GM21526 (cell line): ENCODE results near the gene SLC40A1.

Experiments used
- ATAC-seq: cut with Tn5 transposase; IDR thresholded peaks from one replicate; pipeline ENCODE4 v1.9.1; 2021; ENCODE audit warnings: moderate library complexity; ENCODE audit not compliant: unreplicated experiment, low FRiP score

Gene SLC40A1

DNA sequence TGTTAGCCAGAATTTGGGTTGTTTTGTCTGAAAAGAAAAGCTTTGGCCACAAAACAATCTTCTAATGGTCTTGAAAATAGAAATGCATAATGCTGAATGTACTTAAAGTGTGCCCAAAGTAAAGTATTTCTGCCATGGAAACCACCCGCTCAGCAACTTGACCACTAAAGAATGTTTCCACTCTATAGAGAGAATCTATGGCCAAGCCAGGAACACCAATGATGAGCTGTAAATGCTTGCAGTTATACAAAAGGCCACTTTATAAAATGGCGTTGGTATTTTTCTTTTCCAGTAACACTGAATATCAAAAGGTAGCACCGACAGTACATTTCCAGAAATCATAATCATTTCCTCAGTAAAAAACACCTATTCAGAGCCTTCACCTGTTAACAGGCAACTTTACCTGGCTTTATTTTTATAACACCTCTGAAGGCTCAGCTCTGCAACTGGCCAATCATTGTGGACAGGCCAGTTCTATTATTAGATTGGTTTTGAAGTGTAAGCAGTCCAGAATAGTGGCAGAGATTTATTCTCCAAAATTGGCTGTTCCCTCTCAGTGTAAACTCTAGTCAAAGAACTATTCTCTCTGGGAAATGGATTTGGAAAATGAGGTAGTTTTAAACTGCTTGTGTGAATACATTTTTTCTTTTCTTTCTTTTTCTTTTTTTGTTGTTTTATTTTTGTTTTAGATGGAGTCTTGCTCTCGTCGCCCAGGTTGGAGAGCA is 36.1 kb downstream of the SLC40A1 start:
- ATAC-seq, result no peak

DNA sequence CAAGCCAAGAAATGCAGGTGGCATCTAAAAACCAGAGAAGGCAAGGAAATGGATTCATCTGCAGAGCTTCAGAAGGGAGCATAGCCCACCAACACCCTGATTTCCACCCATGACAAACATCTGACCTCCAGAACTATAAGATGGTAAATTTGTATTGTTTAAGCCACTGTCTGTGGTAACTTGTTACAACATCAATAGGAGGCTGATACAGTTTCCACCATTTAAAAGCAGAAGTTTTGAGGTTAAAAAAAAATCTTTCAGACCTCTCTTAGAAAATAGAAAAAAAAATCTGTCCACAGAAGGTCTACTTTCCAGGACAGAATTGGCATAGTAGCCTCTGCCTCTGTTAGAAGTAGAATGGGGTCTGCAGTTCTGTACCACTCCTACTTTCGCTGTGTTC is 37.2 kb downstream of the SLC40A1 start:
- no peak for ATAC-seq

DNA sequence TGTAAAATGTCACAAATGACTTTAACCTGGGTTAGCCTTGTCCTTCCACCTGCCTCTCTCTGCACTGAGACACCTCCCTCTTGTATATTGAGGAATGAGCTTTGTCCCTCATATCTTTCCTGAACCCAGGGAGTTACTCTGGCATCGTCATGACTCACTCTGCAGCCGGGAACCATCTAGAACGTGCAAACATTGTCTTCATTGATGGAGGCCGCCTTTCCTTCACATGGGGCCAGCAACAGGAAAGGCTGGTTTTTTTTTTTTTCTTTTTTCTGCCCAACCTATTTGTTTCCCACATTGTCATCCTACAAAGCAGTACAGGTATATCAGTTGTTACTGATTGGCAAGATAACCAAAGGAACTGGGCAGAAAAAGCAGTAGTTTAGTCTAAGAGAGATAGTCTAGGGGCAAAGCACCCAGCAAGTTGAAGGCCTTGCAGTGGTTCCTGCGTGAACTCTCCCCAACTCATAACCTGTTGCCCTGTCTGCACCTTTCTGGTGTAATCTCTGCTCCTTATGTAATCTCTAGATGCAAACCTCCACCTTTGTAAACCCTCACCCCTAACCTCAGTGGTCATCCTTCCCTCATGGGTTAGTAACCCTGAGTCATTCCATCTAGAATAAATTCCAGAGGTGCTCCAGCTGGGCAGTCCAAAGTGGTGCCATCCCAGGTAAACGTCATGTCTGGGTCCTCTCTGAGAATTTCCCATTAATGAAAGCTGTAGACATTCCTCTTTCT is 38.3 kb downstream of the SLC40A1 start:
- no peak for ATAC-seq

DNA sequence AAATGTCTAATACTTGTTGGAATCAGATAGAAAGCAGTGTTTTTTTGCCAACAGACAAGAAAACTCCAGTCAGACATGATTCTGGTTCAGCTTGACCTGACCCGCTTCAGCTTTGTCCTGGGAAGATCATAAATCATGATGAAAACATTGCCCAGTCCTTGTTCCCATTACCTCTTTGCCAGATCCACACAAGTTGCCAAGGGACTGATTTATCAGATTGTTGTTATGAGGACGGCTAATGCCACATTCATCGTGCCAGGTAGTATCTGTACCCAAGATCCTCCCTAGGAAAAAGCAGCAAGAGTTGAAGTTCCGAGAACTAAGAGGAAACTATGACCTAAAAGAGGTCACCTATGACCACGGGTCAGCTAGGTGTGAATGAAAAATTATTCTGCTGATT is 39.0 kb downstream of the SLC40A1 start:
- ATAC-seq, result no peak

DNA sequence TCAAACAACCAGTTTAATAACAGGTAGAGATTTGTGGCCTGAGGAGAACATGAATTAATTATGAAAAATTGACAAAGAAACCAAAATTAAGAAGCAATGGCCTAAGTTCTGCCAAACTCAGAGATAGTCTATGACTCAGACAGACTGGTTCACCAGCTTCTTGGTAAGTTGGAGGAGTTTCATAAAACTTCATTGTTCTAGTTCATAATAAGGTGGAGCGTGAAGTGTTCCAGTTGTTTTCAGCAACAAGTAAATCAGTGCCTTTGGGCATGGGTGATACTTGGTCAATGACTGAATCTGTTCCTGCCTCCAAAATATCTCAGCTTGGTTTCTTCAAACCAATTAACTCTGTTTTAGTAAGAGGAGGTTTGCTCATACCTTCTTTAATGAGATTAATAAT is 40.0 kb downstream of the SLC40A1 start:
- ATAC-seq, result no peak

DNA sequence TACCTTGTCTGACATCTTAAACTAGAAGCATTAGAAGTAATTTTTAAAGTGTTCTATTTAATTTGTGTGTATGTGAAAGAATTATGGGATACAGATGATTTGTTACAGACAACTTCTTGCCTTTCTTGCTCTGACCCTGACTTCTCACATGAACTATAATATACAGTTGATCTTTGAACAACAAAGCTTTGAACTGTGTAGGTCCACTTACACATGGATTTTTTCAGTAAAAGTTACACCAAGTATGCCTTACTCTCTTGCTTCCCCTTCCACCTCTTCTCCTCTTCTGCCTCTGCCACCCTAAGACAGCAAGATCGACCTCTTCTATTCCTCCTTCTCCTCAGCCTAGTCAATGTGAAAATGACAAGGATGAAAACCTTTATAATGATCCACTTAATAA is 42.2 kb downstream of the SLC40A1 start:
- no peak for ATAC-seq

DNA sequence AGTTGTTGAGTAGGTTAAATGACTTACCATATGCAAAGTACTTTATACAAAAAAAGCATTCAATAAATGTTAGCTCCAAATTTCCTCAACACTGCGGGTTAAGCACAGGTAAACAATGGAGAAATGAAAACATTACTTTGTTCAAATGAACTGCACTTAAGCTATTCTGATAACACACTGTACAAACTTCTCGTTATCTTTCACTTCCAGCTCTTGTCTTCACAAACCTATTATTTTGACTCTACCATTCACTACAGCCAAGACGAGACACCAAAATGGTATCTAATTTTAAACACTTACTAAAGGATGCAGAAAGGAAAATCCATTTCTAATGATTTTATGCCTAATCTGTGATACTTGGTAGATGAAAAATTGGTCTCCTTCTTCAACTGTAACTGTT is 43.8 kb downstream of the SLC40A1 start:
- no peak for ATAC-seq

DNA sequence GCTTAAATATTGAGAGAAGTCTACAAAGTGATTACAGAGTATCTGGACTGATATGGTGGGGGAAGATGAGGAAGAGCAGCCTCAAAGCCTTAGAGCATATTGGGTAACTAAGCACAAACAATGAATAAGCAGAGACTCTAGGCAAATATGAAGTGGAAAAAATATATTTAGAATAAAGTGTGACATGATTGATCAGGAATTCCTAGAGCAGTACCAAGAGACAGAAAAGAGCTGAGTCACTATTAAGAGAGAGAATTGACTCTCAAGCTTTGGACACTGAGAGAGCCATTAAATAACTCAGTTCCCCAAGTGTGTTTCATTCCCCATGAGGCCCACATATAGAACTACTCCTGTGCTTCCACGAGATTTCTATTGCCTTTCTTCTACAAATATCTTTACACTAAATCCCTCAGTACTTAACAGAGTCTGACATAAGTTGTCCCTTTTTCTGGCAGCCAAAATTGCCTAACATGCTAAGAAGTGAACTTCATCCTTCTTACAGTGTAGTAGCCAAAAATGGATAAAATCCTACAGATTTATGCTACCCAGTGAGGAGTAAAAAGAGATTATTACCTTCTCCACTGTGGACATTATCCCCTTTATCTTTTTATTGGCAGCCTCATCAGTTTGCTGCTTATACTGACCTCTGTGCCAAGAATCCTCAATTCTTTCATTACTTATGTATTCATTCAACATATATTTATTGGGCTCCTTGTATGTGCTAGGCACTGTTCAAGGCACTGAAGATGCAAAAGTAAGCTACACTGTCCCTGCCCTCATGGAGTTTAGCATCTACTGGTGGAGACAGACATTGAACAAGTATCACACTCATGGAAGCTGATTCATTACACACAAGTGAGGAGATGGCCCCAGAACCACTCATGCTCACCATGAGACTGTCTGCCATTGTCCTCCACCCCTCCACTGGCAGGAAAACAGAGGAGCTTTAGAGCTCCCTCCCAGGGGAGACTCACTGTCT is 45.4 kb downstream of the SLC40A1 start:
- ATAC-seq, result no peak

DNA sequence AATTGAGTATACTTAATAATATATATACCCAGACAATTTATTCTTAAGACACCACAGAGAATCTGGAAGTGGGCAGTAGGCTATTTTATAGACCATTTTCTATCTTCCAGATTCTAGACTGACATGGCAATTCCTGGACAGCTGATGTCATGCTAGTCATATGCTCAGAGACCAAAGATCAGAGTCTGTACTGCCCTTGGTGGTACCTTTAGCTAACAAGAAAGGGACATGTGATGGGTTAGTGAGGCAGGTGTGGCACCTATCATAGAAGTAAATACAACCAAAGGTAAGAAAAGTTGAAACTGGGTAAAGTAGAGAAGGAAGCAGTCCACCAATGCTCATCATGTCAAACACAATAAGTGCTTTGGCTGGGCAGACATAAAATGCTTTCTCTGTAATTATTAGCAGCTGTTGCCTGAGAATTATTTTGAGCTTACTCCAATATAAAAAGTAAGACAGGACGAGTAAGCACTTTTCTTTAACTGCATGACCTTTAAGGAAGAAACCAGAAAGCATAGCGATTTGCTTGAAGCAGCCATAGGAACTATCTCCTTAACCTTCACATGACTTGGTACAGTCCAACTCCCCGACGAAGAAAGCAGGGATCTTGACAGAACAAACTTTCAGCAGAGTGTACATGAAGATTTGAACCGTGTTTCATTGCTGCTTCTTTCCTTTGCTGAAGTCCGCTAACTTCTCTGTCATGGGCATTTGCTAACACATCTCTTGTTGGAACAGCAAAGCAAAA is 47.1 kb downstream of the SLC40A1 start:
- no peak for ATAC-seq

DNA sequence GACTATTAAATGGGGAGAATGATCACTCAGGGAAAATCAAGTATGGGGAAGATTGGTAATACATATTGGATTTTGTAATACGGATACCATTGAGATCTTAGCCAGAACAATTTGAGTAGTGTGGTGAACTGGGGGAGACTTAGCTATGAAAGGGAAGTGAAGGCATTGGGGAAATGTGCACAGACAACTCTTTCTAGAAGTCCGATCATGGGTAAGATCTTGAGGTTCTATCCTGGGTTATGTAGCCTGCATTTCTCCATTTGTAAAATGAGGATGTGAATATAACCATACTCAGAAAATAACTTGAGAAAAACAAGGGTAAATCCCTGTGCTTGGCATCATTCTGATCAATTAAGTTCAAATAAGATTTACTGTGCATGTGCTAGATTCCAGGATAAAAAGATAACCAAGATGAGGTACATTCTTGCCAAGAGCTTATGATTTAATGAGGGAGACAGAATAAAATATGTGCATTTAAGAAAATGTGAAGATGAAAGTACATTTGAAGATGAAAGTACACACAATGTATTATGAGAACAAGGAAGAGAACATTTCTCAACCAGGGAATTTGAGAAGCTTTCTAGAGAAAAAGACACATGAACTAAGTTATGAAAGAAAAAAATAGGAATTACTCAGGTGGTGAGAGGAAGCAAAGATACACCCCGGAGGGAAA is 49.5 kb downstream of the SLC40A1 start:
- ATAC-seq, result no peak

DNA sequence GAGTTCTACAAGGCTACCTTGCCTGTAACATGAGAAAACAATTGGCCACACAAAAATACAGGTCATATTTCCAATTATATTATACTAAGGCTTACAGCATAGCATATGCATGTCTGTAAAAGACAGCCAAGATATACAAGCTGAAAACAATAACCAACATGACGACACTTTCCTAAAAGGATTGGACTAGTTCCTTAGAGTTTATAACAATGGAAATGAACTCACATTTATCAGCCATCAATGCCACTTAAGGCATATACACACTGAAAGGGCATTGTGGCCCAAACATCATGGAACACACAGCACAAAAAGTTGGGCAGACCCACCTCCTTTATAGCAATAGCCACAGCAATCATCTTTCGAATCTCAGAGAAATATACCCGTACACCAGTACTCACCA is 52.0 kb downstream of the SLC40A1 start:
- ATAC-seq, result no peak

DNA sequence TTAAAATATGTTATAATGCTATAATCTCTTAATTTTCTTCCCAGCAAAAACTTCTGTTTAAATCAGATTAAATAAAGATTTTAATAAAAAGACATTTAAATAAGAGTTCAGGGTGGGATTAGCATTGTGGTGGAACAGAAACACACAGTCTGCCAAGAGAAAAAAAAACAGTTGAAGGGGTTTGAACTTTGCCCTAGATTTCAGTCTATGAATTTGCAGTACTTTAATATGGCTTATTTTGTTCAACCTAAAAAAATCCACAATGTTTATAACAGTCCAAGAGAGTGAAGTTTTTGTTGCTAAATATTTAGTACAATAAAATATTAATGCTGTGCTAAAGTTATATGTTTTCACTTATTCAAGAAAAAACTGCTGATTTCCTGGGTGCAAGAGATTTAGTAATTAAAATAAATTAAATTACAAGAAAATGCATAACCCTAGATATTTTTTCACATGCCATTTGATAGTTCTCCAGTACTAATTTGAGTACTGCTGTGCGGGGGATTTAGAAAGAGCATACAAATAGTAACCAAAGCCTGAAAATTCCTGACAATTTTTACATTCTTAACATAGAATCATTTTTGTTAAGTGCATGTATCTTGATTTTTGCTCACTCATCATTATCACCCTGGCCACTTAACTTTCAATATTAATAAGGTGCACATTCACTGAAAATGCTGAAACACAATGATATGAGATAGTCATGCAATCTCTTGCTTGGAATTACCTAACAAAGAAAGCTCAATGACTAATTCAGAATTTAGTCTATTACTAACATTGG is 52.6 kb downstream of the SLC40A1 start:
- no peak for ATAC-seq

DNA sequence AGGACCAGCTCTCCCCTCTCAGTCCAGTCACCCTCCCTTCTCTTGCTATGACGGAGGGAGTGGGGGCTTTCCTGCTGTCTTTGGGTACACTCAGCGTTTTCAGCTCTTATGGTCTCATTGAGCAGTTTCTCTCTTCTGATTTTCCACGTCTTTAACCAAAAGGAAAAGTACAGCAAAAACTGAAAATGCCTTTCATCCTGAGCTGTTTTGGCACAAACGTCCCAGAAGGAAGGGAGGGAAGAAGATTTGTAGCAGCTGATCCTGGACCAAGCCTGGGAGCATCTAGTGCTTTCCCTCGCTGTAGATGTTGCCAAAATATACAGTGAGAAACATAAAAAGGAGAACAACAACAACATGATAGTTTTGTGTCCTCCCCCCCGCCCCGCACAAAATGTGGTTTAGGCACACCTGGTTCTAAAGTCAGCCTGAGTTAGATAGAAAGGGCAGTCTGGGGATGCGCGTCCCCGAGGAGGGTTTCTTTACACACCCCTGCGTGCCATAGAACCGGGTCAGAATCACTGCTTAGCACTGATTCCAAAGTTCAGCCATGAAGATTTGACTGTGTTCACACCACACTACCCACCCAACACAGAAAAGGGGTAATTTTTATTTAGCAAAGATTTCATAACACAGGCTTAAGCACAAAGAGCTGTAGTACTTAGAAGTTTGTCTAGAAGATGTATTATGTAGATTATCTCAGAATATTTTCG is 53.4 kb downstream of the SLC40A1 start:
- ATAC-seq, result no peak

DNA sequence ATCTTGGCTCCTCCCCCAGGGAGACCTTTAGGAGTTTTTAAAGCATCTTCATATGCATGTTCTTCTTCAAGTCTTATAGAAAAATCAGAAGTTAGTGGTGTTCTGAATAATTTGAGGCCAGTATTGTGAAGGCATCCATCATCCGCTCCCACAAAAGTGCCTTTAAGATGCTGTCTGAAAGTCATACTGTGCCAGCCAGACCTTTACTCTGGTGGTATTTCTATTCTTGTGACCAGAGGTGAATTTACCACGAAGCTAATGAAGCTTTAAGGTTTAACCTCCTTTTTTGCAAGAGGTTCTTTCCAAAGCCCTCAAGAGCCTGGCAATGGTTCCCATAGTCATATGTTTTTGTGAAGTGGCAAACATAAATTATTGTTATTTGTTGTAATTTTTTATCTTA is 54.3 kb downstream of the SLC40A1 start:
- no peak for ATAC-seq

DNA sequence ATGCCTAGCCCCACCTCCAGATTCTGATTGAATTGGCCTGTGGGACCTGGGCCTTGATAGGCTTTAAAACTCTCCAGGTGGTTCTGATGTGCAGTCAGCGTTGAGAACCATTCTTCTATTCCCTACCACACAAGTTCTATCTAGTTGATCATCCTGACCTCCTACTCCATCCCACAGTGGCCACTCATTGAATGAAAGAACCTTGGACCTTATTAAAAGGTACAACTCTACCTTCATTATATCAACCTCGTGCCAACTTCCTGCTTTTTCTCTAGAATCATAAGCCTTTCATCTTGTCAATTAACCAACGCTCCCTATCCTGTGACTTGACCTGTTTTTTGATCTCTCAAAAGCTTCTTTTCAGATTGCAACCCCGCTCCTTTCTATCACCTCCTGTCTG is 55.8 kb downstream of the SLC40A1 start:
- ATAC-seq, result no peak

DNA sequence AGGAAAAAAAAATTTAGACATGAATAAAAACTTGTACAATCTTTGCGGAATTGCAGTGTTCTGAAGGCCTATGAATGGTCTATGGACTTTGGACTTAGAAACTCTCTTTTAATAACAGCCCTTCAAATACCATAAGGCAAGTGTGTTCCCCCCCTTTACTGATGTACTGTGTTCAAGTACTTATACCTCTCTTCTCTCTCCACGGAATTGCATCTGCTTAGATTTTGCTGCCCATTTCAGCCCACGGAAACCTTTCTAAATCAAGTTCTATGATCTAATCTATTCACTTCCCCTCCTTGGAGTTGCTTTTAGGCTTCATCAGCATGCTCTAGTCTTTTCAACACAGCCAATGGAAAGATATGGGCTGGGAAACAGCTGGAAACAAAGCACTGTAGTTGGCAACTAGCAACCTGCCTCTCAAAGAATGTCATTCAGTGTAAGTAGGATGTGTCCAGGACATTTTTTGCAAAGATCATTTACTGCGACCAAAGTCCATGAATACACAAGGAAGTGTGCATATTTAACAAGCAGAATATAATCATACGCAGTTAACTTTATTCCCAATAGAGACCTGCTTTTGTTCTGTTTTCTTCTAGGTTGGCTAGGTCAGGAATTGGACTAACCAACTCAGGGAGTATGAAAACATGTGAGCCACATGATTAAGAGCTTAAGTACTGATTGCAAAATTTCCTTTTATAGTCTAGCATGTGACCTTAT is 58.0 kb downstream of the SLC40A1 start:
- ATAC-seq, result no peak

DNA sequence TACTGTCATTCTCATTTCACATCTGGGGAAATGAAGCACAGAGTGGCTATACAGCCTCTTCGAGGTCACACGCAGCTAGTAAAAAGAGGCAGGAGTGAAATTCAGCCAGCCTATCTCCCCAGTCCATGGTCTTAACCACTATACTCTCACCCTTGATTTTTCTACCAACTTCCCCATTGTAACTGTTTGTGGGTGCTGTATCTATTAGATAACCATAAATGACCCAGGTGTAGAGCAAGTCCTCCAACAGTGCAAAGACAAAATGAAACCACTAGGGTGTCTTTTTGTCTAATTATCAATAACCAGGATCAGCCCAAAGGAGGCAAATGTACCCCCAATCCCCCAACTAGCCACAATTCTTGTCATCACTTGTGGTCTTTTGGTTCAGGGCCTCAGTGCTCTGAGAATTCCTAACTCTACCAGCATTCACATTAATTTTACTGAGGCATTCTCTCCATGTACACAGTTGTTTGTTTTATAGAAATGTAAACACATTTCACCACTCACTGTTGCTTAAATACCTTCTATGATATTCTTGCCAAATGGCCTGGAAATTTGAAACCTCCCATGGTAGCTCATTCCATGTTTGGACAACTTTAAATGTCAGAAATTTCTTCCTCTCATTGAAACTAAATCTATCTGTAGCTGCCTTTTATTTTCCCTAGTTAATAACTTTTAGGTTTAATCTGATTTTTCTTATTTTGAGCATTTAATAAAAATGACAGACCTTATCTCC is 58.7 kb downstream of the SLC40A1 start:
- ATAC-seq, result no peak
